Stimulated activated CD8-positive, alpha-beta memory T cell treated with anti-CD3 and anti-CD28 coated beads, Interleukin-2, amount 100 ng/mL, for 48 hours (primary cell): ENCODE results near the gene XPNPEP3.
"Not testable (repeated sequence)": the region's sequence is repeated elsewhere in the genome, so short reads cannot be mapped to it uniquely, and the experiment has no call there.

Experiments used
- DNase-seq, 2 donors: peaks; one replicate each; pipeline ENCODE4 v3.0.0-alpha.2; 2020; ENCODE audit warnings: low read depth in 2 of 2

XPNPEP3 gene

DNA sequence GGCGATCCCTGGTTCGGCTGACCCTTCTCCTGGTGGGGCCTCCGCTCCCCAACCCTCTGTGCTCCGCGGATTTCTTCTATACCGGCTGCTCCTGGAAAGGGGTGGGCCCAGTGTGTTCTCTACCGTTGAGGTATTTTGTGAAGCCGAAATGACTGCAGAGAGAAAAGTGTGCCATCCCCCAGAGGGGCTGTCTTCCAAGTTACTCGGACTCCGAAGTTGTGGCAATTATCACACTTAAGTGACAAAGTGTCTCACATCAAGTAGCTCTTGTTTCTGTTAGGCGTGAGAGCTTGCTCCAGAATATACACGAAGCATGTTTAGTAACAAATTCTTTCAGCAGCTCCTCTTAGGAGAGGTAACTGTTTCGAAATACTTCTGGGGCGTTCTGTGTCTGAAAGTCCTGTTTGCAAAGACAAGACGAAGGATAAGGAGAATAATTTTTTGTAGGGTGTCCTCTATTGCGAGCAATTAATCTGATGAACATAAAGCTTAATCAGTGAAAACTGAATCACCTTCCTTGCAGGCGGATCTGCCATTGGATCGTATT, 434 bp downstream of the XPNPEP3 start:
- DNase-seq = no peak

DNA sequence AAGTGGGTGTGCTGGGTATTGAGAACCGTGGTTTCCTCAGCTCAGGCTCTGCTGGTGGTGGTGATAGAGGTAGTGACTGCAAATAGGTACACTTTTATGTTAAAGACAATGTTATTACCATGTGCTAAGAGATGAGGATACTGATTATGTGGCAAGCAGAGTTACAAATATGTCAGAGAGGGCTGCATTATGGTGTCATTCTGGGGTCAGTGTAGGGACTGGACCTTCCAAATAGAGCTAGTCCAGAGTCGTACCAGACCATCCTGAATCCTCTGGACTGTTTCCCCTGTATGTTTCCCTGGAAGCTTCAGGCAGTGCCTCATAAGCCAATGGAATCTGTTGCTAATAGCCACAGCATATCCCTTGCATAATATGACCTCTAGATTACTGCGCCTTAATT, 5.1 kb downstream of the XPNPEP3 start, which contains the start of gene DNAJB7:
TSS of gene DNAJB7 (minus strand) at position 101 of the 400 bp plus-strand sequence. CDS start 119 bp downstream, outside the sequence.
- DNase-seq = no peak

DNA sequence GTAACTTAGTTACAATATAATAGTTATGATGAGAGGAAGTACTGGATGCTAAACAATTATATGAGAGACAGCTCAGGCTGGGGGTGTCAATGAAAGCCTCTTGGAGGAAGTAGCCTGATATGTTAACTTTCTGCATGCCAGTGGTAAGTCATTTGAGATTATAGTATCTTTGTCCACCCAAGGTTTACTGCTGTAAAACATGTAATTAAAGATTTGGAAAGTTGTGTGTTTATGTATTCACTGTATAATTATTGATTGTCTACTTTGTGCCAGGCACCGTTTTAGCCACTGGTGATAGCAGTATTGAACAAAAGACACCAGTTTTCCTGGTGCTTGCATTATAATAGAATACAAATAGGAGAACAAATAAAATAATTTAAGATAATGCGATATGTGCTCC, 5.6 kb downstream of the XPNPEP3 start:
- no peak for DNase-seq

DNA sequence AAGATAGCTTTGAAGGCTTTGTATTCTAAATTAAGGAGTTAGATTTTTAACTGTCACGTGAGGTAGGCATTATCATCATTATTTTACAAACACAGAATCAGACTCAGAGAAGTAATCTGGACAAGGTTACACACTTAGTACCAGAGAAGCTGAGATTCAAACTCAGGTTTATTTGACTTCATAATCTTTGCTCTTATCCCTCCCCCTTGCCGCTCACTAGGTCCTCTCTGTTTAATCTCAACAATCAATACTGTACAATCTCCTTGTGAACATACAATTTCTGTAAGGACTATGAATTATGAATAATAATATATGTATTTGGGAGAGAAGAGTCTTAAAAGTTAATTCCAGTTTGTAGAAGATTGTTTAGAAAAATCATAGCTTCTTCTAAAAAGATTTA, 10.2 kb downstream of the XPNPEP3 start:
- DNase-seq = no peak

DNA sequence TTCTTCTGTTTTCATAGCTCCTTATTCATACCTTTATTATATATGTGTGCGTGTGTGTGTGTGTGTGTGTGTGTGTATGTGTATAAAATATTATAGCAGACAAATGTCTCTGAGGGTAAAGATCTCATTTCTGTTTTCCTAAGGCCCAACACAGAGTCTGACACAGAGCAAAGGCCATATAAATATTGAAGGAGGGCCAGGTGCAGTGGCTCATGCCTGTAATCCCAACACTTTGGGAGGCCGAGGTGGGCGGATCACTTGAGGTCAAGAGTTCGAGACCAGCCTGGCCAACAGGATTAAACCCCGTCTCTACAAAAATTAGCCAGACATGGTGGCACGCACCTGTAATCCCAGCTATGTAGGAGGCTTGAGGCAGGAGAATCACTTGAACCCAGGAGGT, 11.4 kb downstream of the XPNPEP3 start:
- not testable (repeated sequence) for DNase-seq

DNA sequence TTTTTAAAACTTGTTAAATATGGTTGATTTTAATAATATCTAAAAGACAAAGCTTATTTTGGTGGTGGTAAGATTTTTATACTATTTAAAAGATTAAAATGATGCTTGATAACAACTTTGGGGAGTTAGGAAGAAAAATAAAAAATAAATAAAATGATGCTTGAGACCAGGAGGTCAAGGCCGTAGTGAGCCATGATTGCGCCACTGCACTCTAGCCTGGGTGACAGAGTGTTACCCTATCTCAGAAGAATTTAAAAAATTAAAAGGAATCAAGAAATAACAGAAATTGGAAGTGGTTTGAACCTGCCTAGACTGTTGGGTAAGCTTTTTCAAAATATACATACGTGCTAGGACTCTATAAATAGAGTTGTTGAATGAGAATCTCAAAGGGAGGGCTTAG, 17.1 kb downstream of the XPNPEP3 start:
- no peak for DNase-seq

DNA sequence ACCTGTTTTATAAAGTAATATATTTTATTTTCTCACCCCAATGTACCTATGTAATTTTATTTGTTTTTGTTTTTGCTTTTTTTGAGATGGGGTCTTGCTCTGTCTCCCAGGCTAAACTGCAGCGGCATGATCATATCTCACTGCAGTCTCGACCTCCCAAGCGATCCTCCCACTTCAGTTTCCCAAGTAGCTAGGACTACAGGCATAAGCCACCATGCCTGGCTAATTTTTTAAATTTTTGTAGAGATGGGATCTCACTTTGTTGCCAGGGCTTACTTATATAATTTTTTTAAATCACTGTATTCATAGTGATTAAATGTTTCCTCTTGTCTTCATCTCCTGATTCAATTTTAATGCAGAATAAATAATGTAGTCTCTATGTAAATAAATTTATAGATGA, 18.2 kb downstream of the XPNPEP3 start:
- no peak for DNase-seq

- DNase-seq = no peak
Observed at GRCh38 chr22:40876907-40877306, 20.0 kb downstream of the XPNPEP3 start.

GRCh38 chr22:40877488-40877887, 20.5 kb downstream of the XPNPEP3 start:
- no peak for DNase-seq

GRCh38 chr22:40878922-40879321, 22.0 kb downstream of the XPNPEP3 start:
- no peak for DNase-seq

DNA sequence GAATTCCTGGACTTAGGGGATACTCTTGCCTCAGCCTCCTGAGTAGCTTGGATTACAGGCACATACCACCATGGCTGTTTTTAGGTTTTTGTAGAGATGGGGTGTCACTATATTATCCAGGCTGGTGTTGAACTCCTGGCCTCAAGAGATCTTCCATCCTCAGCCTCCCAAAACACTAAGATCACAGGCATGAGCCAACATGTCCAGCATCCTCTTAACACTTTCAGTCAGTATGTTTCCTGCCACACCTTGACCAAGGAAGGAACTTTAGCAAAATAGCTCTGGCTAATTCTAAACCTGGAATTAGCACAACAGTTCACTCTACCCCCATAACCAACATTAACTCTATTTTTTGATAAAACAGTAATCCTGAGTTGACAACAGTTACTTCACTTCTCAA, 32.2 kb downstream of the XPNPEP3 start:
- DNase-seq = no peak

DNA sequence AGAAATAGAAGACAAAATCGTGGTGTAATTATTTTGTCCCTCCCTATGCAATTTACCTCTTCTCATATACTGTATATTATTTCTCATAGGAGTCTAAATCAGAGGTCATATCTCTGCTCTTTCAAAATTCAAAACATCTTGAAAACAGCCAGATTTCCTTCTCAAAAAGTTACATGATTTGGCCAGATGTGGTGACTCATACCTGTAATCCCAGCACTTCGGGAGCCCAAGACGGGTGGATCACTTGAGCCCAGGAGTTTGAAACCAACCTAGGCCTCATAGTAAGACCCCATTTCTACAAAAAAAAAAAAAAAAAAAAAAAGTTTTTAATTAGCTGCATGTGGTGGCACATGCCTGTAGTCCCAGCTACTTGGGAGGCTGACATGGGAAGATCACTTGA, 33.9 kb downstream of the XPNPEP3 start:
- DNase-seq = no peak

- DNase-seq = no peak
Observed at GRCh38 chr22:40894417-40894816, 37.5 kb downstream of the XPNPEP3 start.

DNA sequence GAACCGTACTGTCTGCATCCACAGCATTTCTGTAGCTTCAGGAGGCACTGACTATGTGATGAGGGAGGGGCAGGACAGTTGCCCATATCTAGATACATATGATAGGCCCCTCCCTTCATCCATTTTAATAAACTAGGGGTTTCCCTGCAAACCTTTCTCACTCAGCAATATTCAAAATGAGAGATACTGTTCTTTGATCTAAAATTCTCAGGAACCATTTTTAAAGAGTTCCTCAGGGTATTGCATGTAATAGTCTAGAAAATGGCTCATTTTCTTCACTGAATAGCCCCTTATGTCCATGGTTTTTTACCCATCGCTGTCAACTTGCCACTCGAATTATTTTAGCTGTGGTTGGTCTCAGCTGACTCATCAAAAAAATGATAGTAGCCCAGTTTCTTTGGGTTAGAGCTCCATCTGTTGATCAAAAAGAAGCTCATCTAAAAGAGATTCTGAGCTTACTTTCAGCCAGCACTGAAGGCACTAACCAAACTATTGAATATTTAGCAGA, 42.0 kb downstream of the XPNPEP3 start:
- no peak for DNase-seq

GRCh38 chr22:40904101-40904500, 47.2 kb downstream of the XPNPEP3 start:
- no peak for DNase-seq

- DNase-seq = no peak
Observed at GRCh38 chr22:40908895-40909294, 51.9 kb downstream of the XPNPEP3 start.

DNA sequence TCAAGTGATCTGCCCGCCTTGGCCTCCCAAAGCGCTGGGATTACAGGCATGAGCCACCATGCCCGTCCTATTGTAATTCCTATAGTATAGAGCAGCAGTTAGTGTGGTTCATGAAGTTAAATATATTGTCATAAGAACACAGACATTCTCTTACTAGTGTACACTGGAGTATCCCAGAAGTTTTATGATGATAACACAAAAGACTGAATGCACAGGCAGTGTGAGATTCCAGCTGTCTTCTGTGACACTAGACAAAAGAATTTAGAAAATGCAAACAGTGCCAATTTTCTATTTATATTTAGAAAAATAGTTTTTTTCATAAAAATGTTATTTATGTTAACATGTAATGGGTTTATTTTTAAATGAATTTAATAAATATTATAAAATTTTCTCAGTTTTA, 54.8 kb downstream of the XPNPEP3 start:
- no peak for DNase-seq

- not testable (repeated sequence) for DNase-seq
Observed at GRCh38 chr22:40912987-40913386, 56.0 kb downstream of the XPNPEP3 start.

- DNase-seq = no peak
Observed at GRCh38 chr22:40919446-40919845, 62.5 kb downstream of the XPNPEP3 start.

- DNase-seq = no peak
Observed at GRCh38 chr22:40920526-40920925, 63.6 kb downstream of the XPNPEP3 start.

DNA sequence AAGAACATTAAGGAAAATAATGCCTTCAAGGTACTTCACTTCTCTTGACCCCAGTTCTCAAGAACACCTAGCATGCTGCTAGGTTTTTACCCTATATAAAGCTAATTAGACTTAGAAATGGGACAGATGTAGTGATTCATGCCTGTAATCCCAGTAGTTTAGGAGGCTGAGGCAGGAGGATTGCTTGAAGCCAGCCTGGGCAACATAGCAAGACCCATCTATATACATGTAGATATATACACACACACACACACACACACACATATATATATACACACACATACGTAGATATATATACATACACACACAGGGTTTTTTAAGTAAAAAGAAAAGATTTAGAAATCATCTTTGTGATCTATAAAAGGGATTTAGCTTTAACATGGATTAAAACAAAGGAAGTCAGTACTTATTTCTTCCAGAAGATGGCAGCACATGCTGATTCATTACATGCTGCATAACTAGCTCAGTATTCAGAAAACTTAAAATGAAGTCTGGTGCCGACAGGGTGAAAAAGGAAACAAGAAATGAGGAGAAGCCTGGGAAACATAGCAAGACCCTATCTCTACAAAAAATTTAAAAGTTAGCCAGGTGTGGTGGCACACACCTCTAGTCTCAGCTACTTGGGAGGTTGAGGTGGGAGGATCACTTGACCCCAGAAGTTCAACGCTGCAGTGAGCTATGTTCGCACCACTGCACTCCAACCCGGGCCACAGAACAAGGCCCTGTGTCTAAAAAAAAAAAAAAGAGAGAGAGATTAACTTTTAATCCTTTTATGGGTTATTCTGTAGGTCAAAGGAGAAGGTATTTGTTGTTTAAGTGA, 65.7 kb downstream of the XPNPEP3 start:
- no peak for DNase-seq

DNA sequence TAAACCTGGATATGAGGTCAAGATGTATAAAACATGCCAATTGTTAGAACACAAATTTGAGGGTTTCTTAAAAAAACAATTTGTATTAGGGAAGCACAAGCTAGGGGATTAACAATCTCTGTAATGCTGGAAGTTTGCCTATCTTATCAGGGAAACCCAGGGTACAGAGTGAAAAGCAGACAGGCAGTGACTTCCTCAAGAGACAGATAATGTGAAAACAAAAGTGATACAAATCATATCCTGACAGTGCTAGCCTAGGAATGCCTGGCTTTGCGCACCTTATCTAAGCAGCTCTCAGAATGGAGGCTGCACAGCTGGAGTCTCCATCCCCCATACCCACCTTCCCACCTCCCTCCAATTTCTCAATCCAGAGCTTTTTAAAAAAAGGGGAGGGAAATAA, 71.7 kb downstream of the XPNPEP3 start:
- no peak for DNase-seq

GRCh38 chr22:40932396-40932795, 75.4 kb downstream of the XPNPEP3 start:
- no peak for DNase-seq
